HL-60 (cell line): Measurements from ENCODE around the gene SPATS2L.

Experiments used
- TF ChIP-seq, protein P1 (sequence below): IDR thresholded peaks from one replicate; pipeline ENCODE4 v1.5.1; 2011; ENCODE audit warnings: low read length, control low read depth, inconsistent platforms; ENCODE audit not compliant: insufficient read depth
- TF ChIP-seq, protein P2 (sequence below): IDR thresholded peaks from 2 replicates; pipeline ENCODE4 v1.6.1; 2012; ENCODE audit warnings: low read depth; ENCODE audit not compliant: insufficient replicate concordance

DNA sequence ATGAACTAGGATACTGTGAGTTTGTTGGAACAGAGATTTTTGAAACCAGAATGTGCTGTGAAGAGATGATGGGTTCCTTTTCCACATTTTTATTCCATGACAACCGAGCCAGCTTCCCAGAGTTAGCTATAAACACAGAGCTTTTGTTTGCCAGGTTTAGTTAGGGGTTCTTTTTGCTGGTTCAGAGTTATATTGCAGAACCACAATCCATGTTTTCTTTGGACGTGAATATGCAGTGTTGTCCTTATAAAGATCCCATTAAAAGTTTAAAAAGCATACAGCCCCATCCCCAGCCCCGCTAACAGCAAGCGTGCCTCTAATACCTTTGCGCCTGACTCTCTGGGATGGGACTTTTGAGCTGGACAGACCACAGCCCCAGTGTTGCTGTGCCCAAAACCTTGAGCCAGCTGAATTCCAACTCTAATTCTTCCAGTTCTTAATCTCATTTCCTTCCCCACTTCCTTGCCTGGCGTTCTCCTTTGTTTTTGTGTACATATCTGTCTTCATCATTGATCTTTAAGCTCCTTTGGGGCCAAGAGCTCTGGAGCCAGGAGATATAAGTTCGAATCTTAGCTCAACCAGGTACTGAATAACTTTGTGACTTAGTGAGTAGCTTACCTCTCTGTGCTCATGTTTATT, 72.3 kb downstream of the SPATS2L start:
- TF ChIP-seq, protein P1, sequence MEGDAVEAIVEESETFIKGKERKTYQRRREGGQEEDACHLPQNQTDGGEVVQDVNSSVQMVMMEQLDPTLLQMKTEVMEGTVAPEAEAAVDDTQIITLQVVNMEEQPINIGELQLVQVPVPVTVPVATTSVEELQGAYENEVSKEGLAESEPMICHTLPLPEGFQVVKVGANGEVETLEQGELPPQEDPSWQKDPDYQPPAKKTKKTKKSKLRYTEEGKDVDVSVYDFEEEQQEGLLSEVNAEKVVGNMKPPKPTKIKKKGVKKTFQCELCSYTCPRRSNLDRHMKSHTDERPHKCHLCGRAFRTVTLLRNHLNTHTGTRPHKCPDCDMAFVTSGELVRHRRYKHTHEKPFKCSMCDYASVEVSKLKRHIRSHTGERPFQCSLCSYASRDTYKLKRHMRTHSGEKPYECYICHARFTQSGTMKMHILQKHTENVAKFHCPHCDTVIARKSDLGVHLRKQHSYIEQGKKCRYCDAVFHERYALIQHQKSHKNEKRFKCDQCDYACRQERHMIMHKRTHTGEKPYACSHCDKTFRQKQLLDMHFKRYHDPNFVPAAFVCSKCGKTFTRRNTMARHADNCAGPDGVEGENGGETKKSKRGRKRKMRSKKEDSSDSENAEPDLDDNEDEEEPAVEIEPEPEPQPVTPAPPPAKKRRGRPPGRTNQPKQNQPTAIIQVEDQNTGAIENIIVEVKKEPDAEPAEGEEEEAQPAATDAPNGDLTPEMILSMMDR: no peak
- TF ChIP-seq, protein P2, sequence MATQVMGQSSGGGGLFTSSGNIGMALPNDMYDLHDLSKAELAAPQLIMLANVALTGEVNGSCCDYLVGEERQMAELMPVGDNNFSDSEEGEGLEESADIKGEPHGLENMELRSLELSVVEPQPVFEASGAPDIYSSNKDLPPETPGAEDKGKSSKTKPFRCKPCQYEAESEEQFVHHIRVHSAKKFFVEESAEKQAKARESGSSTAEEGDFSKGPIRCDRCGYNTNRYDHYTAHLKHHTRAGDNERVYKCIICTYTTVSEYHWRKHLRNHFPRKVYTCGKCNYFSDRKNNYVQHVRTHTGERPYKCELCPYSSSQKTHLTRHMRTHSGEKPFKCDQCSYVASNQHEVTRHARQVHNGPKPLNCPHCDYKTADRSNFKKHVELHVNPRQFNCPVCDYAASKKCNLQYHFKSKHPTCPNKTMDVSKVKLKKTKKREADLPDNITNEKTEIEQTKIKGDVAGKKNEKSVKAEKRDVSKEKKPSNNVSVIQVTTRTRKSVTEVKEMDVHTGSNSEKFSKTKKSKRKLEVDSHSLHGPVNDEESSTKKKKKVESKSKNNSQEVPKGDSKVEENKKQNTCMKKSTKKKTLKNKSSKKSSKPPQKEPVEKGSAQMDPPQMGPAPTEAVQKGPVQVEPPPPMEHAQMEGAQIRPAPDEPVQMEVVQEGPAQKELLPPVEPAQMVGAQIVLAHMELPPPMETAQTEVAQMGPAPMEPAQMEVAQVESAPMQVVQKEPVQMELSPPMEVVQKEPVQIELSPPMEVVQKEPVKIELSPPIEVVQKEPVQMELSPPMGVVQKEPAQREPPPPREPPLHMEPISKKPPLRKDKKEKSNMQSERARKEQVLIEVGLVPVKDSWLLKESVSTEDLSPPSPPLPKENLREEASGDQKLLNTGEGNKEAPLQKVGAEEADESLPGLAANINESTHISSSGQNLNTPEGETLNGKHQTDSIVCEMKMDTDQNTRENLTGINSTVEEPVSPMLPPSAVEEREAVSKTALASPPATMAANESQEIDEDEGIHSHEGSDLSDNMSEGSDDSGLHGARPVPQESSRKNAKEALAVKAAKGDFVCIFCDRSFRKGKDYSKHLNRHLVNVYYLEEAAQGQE: no peak
